ENCODE results near the gene ADAT1. TPM values are rescaled to one million over a fixed set of nuclear protein-coding genes. Genes with fewer than 3 reads are reported as not detected.

ADAT1 gene
- total RNA-seq, 4 donors from 2014 or later = 21.8 to 72.2 (median 46.5) TPM

GRCh38 chr16:75621170-75621477, 2.0 kb downstream of the ADAT1 start:
- no peak for DNase-seq
- Histone ChIP-seq H3K4me3 (no peak overlapping the region), H3K9me3 (no peaks in the 10 kb centered on the region), H3K4me1 (no peaks in the 10 kb centered on the region), H3K36me3 (no peaks in the 10 kb centered on the region), H3K27ac (no peak overlapping the region), H3K27me3 (no peaks in the 10 kb centered on the region)
- intact Hi-C loops (cut with DNase I; ENCODE audit: low total_unique reads) = loop anchor here (10.0 kb wide), 1 partner anchor 56 kb away; the partner anchor contains the start of gene GABARAPL2
- TF ChIP-seq CTCF (IDR thresholded peaks at IDR 0.05) (peak in 2 of 4 experiments; percentile 7 to 18), POLR2A (IDR thresholded peaks at IDR 0.05) (no peak)

- DNase-seq = no peak
- H3K27me3 ChIP-seq = no peaks in the 10 kb centered on the region
- no peaks in the 10 kb centered on the region for H3K9me3 ChIP-seq
- H3K4me3 ChIP-seq = no peak overlapping the region
- no peak for TF ChIP-seq CTCF (IDR thresholded peaks at IDR 0.05)
- TF ChIP-seq POLR2A (IDR thresholded peaks at IDR 0.05) = no peak
- intact Hi-C loops (cut with DNase I; ENCODE audit: low total_unique reads) = loop anchor here (10.0 kb wide), 1 partner anchor 56 kb away; the partner anchor contains the start of gene GABARAPL2
- H3K4me1 ChIP-seq = no peaks in the 10 kb centered on the region
- H3K36me3 ChIP-seq = no peaks in the 10 kb centered on the region
- no peak overlapping the region for H3K27ac ChIP-seq
Measured at GRCh38 chr16:75620326-75621169, 2.5 kb downstream of the ADAT1 start.

GRCh38 chr16:75618780-75619179, 4.3 kb downstream of the ADAT1 start:
- intact Hi-C loops (cut with DNase I; ENCODE audit: low total_unique reads) = no loop called here
- DNase-seq = no peak
- no peak overlapping the region for H3K4me3 ChIP-seq
- H3K9me3 ChIP-seq = no peaks in the 10 kb centered on the region
- H3K36me3 ChIP-seq = no peaks in the 10 kb centered on the region
- TF ChIP-seq CTCF (IDR thresholded peaks at IDR 0.05) (no peak), POLR2A (IDR thresholded peaks at IDR 0.05) (no peak)
- no peaks in the 10 kb centered on the region for H3K4me1 ChIP-seq
- no peaks in the 10 kb centered on the region for H3K27me3 ChIP-seq
- no peak overlapping the region for H3K27ac ChIP-seq

- no peak overlapping the region for H3K27ac ChIP-seq
- no peaks in the 10 kb centered on the region for H3K4me1 ChIP-seq
- H3K36me3 ChIP-seq = no peaks in the 10 kb centered on the region
- TF ChIP-seq CTCF (IDR thresholded peaks at IDR 0.05) = no peak
- no peak for TF ChIP-seq POLR2A (IDR thresholded peaks at IDR 0.05)
- no peak for DNase-seq
- intact Hi-C loops (cut with DNase I; ENCODE audit: low total_unique reads) = no loop called here
- H3K27me3 ChIP-seq = no peaks in the 10 kb centered on the region
- no peaks in the 10 kb centered on the region for H3K9me3 ChIP-seq
- H3K4me3 ChIP-seq = no peak overlapping the region
Measured at GRCh38 chr16:75617121-75617520, 6.0 kb downstream of the ADAT1 start.

DNA sequence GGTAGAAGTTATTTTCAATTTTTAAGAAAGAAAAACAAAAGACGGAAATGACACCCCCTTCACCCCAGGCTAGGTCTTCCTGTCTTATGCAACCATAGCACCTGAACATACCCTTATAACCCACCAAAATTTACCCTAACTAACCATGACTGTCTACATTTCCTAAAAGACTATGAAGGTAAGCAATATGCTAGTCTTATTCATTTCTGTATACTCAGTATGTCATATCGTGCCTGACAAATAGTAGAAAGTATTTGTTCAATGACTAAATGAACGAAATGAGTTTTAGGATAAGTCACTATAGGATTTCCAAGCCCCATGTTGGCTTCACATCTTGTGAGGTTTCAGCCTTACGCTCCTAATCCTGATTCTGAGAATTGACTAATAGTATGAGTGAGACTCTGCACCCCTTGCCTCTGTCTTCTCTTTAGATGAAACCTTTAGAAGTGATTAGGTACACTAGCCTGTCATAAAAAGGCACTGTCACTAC, 6.5 kb downstream of the ADAT1 start:
- TF ChIP-seq POLR2A (IDR thresholded peaks at IDR 0.05) (no peak), CTCF (IDR thresholded peaks at IDR 0.05) (no peak)

More for the DNA sequence above, 6.5 kb downstream of the ADAT1 start:
- H3K4me1 ChIP-seq = no peaks in the 10 kb centered on the region
- intact Hi-C loops (cut with DNase I; ENCODE audit: low total_unique reads) = no loop called here
- no peaks in the 10 kb centered on the region for H3K27me3 ChIP-seq
- H3K36me3 ChIP-seq = no peaks in the 10 kb centered on the region
- no peak for DNase-seq
- H3K27ac ChIP-seq = no peak overlapping the region
- no peak overlapping the region for H3K4me3 ChIP-seq
- H3K9me3 ChIP-seq = no peaks in the 10 kb centered on the region
